ENCODE measurements around the gene NFKB1.

The NFKB1 gene

GRCh38 chr4:102500352-102500695 lies 835 bp upstream of the NFKB1 start:
- DNase-seq (ENCODE audit: low spot score), result no peak

DNA sequence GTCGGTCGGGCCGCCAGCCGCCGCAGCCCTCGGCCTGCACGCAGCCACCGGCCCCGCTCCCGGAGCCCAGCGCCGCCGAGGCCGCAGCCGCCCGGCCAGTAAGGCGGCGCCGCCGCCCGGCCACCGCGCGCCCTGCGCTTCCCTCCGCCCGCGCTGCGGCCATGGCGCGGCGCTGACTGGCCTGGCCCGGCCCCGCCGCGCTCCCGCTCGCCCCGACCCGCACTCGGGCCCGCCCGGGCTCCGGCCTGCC lies 213 bp downstream of the NFKB1 start:
- DNase-seq (ENCODE audit: low spot score), result no peak

GRCh38 chr4:102502543-102502818 lies 1.3 kb downstream of the NFKB1 start:
- no peak for DNase-seq (ENCODE audit: low spot score)

GRCh38 chr4:102503301-102503746 lies 2.2 kb downstream of the NFKB1 start:
- no peak for DNase-seq (ENCODE audit: low spot score)

DNA sequence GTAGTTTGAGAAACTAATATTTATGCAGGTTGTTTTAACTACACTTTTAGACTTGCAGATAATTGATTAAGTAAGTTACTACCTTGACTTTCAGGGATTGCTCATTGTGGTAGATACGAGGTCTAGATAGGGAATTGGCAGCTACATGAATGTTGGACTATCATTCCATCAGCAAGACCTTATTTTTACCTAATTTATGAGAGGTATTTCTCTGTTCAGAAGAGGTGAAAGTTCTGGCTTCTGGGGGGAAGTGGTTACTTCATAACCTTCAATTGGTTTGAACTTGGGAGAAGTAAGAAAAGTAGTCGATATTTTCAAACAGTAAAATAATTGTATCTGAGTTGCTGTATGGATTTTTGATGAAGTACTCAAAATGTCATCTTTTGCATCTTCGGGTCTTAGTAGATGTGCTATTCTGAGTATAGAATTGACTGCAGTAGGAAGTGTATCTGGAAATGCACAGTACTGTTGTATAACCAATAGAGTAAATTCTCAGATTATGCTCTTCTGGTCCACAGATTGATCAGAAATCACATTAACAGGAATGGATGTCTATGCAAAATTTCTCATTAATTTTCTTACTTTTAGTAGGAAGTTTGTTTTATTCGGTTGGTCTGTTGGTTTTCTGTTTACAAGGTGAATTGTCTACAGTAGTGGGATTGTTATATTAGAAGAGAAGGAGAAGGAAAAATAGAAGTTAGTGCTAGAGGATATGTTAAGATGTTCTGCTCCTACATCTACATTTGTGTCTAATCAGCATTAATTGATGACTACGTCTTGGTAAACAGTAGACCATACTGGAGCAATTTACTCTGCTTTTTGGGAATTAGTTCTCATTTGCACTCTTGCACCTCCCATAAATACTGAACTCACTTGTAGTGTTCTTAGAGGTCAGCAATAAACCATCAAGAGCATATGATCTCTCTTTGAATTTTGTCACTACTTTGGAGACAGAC lies 3.0 kb downstream of the NFKB1 start:
- DNase-seq (ENCODE audit: low spot score), result no peak

- no peak for DNase-seq (ENCODE audit: low spot score)
Measured at GRCh38 chr4:102504941-102505340, 3.8 kb downstream of the NFKB1 start.

DNA sequence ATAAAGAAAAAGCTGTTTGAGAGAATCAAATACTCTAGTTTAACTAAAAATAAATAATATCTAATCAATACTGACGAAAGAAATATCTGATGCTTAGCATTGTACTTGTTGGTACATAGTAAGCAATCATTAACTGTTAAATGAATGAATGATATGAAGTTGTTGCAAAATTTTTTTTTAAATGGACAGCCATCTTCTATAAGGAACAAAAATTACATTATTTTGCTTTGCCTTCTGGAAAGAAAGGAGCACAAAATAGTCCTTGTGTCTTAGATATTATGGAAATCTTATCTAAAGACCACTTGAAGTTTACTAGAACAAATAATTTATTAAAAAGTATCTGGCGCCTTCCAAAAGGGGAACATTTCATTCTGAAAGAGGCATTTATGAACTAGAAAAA lies 4.5 kb downstream of the NFKB1 start:
- no peak for DNase-seq (ENCODE audit: low spot score)

GRCh38 chr4:102506523-102506922 lies 5.4 kb downstream of the NFKB1 start:
- DNase-seq (ENCODE audit: low spot score), result no peak

DNA sequence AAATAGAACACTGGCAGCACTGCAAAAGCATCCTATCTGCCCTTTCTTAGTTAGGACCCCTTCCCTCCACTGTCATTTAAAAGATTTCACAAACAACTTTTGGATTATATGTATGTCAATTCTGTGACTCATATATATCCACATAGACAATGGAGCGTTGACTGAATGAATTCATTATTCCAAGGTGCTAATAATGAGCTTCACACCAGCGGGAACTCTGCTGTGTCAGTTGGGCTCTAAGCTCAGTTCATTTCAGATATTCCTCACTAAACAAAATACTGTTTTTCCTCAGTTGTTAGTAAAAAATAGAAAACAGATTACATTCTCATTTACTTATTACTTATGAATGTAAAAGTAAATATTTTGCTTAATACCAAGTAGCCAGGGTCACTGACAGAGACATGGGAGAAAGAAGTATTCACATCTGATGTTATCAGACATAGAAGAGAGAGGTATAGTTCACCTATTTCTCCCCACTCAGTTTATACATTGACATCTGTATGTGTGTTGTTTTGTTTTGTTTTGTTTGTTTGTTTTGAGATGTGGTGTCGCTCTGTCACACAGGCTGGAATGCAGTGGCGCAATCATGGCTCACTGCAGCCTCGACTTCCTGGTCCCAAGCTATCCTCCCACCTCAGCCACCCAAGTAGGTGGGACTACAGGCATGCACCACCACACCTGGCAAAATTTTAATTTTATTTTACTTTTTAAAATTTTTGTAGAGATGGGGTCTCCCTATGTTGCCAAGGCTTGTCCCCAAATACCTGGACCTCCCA lies 10.9 kb downstream of the NFKB1 start:
- no peak for DNase-seq (ENCODE audit: low spot score)

DNA sequence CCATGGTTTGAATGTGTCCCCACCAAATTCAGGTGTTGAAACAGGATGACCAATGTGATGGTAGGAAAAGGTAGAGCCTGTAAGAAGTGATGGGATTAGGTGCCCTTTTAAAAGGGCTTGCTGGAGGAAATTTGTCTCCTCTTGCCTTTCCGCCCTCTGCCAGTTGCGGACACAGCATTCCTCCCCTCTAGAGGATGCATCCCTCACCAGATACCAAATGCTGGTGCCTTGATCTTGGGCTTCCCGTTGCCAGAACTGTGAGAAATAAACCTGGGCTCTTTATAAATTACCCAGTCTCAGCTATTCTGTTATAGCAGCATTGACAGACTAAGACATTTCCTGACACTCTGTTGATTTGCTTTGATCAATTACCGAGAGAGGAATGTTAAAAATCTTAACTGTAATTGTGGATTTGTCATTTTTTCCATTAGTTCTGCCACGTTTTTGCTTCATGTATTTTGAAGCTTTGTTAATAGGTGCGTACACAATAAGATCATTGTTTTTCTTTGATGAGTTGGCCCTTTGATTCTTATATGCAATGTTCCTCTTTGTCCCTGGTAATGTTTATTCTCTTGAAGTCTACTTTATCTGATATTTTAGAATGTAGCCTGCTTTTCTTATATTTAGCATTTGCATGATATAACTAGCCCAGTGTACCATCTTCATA lies 13.3 kb downstream of the NFKB1 start:
- DNase-seq (ENCODE audit: low spot score), result no peak

- no peak for DNase-seq (ENCODE audit: low spot score)
Measured at GRCh38 chr4:102517753-102518152, 16.6 kb downstream of the NFKB1 start.

GRCh38 chr4:102518703-102519131 lies 17.6 kb downstream of the NFKB1 start:
- DNase-seq (ENCODE audit: low spot score), result no peak

DNA sequence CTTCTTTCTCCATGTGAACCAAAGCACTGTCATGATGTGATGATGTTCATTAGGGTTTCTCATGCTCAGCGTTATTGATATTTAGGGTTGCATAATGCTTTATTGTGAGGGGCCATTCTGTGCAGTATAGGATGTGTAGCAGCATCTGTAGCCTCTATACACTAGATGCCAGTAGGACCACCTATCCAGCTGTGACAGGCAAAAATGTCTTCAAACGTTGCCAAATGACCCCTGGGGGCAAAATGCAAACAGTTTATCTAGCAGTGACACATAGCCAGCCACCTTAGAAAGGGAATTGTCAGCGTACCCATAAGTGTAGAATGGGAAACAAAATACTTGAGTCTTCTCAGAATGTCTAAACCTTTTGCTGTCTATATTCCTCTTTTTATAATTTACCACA lies 18.8 kb downstream of the NFKB1 start:
- DNase-seq (ENCODE audit: low spot score), result no peak

- DNase-seq (ENCODE audit: low spot score), result no peak
Measured at GRCh38 chr4:102521570-102521969, 20.4 kb downstream of the NFKB1 start.

DNA sequence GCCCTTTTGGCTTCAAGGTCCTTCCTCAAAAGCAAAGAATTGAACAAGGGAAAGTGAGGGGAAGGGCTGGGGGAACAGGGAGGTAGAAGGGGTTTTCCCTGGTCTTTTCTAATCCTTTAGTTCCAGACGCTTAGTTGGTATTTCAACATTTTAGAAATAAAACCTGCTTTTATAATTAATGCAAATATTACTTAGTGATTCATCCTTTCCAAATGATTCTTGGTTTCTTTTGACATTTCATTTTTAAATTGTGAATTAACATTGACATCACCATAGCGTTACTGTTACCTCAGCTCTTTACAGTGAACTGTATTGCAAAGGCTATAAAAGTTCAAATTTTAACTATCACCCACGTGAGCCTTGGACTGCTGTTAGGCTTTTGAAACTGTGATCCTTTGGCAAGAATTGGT lies 20.9 kb downstream of the NFKB1 start:
- no peak for DNase-seq (ENCODE audit: low spot score)

DNA sequence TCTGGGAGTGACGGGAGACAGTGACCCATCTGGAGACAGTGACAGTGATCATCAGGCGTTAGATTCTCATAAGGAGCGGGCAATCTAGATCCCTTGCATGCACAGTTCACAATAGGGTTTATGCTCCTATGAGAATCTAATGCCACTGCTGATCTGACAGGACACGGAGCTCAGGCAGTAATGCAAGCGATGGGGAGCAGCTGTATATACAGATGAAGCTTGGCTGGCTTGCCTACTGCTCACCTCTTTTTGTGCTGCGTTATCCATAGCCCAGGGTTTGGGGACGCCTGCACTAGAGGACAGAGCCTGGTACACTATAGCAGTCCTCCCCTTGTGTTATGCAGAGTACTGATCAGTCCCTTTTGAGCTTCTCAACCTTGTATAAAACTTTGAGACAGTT lies 23.5 kb downstream of the NFKB1 start:
- DNase-seq (ENCODE audit: low spot score), result no peak

DNA sequence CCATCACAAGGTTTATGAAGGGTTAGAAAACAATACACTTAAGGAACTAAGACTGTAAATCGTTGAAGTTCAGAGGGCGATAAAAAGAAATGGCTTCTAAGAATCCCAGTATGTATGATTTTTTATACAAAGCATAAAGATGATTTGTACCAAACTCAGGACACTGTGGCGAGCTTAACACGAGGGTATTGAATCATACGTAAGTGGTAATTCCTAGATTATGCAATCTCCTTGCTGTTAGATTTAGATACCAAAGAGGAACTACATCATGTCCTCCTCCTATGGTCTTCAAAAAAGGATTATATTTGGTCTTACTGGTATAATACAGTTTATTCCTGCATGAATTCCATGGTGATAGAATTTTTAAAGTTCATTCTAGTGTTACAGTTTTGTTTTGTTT lies 23.9 kb downstream of the NFKB1 start:
- DNase-seq (ENCODE audit: low spot score), result no peak

- no peak for DNase-seq (ENCODE audit: low spot score)
Measured at GRCh38 chr4:102525504-102525903, 24.3 kb downstream of the NFKB1 start.

GRCh38 chr4:102526532-102526931 lies 25.4 kb downstream of the NFKB1 start:
- no peak for DNase-seq (ENCODE audit: low spot score)

DNA sequence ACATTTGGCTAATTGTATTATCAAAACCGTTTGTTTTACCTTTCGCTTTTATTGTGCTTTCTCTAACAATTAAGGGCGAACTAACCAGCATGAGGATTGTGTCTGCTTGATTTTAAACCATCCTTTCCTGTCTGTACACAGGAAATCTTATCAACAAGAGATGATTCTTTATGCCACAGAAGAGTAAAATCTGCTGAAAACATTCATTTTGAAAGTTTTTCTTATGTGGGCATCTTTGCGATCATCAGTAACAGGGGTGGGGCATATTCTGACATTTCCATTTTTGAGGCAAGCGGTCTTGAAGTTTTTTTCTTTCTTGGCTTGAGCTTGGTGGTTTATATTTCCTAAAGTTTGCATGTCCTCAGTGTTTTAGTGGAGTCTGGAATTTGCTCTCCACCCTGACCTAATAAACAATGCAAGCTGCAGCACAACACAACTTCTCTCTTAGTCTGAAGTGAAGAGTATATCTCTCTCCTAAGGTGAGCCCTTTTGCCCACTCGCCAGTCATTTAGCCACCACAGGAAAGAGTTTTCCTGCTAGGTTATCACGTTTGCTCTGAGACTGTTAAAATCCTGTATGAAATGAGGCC lies 26.6 kb downstream of the NFKB1 start:
- no peak for DNase-seq (ENCODE audit: low spot score)

DNA sequence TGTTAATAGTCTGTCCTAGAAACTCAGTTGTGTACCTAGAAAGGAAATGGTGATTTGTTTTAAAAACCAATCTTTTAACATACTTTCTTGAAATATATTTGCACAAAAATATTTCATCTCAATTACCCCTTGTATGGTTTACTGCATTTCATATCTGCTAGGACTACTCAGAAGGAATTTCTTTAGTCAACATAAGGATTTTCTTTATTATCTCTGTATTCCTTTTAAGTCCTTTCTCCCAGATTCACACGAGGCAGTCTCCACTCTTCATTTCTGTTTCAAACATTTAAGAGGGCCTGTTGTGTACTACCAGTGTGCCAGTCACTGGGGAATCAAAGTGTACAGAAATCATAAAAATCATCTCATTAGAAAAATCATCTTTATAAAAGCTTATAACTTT lies 28.8 kb downstream of the NFKB1 start:
- DNase-seq (ENCODE audit: low spot score), result no peak

GRCh38 chr4:102530986-102531385 lies 29.8 kb downstream of the NFKB1 start:
- no peak for DNase-seq (ENCODE audit: low spot score)

DNA sequence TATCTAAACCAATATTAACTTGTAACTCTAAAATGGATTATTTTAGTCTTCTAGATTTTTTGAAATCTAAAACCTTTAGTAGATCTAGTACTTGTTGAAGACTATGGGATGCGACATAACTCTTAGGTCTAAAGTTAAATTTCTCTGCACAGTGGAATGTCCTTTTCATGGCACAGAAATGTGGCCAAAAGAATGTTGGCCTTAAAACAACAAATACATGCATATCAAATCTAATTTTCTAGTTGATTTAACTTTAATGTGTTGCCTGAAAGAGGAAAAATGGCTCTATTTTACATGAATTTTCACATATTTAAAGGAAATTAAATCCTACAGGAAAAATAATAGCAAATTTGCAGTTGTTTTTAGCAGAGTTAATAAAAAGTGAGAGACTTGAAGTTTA lies 30.3 kb downstream of the NFKB1 start:
- no peak for DNase-seq (ENCODE audit: low spot score)

All from hematopoietic multipotent progenitor cell treated with erythropoietin and hydrocortisone succinate and interleukin-3 and kit ligand, for 17 days (in vitro differentiated cells).